ENCODE results near the gene DDX3X.

DNA sequence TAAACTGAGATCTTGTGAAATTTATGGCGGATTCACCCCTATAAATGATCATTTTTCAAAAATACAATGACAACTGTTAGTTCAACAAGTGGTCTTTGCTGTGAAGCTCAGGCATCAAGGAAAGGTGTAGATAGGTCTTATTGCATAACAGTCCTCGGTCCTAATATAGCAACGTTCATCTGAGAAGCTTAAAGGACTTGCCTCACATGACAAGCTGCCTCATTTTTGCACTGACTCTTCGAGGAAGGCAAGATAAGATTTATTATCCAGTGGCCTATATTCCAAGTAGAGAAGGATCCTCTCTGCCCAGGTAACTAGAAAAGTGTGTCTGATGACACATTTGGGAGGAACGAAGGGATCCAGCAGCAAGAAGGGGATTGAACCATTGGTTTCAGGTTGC lies 13.6 kb upstream of the DDX3X start:
- TF ChIP-seq, protein P1, sequence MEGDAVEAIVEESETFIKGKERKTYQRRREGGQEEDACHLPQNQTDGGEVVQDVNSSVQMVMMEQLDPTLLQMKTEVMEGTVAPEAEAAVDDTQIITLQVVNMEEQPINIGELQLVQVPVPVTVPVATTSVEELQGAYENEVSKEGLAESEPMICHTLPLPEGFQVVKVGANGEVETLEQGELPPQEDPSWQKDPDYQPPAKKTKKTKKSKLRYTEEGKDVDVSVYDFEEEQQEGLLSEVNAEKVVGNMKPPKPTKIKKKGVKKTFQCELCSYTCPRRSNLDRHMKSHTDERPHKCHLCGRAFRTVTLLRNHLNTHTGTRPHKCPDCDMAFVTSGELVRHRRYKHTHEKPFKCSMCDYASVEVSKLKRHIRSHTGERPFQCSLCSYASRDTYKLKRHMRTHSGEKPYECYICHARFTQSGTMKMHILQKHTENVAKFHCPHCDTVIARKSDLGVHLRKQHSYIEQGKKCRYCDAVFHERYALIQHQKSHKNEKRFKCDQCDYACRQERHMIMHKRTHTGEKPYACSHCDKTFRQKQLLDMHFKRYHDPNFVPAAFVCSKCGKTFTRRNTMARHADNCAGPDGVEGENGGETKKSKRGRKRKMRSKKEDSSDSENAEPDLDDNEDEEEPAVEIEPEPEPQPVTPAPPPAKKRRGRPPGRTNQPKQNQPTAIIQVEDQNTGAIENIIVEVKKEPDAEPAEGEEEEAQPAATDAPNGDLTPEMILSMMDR (optimal IDR thresholded peaks at IDR 0.05 in 1 of 3, IDR thresholded peaks at IDR 0.05 in 1 of 3, conservative IDR thresholded peaks at IDR 0.05 in 1 of 3; ENCODE audit: extremely low read depth in 1 of 3, insufficient read depth in 2 of 3, low read length in 3 of 3), result no peak
- TF ChIP-seq EZH2 (IDR thresholded peaks at IDR 0.05; ENCODE audit: low read length), result no peak

Data from keratinocyte (primary cell).